ENCODE measurements around the gene TNFSF8.

Gene TNFSF8

DNA sequence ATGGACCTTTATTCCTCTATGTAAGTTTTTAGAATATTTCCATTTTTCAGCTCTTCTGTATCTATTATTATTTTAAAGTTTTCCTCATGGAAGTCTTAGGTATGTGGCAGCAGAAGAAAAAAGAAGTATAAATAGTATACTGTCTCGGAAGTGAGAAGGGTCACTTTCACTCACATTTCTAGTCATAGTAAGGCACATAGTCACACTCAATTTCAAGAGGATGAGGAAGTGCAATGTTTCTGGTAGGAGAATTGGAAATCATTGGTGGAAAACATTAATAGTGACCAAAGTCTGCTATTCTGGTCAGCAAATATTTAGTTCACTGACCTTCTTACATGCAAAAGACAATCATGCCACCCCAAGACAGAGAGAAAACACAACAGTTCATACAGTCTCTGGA lies 35.2 kb upstream of the TNFSF8 start:
- Mint-ChIP-seq H3K36me3 (ENCODE audit: low read depth) (peaks cover 6% of the 10 kb centered on the region), H3K27me3 (ENCODE audit: low read depth, poor library complexity) (peaks cover 7% of the 10 kb centered on the region), H3K4me3 (no peak overlapping the region), H3K4me1 (no peaks in the 10 kb centered on the region), H3K27ac (no peak overlapping the region), H3K9me3 (peaks cover 46% of the 10 kb centered on the region)
- TF ChIP-seq, protein P1, sequence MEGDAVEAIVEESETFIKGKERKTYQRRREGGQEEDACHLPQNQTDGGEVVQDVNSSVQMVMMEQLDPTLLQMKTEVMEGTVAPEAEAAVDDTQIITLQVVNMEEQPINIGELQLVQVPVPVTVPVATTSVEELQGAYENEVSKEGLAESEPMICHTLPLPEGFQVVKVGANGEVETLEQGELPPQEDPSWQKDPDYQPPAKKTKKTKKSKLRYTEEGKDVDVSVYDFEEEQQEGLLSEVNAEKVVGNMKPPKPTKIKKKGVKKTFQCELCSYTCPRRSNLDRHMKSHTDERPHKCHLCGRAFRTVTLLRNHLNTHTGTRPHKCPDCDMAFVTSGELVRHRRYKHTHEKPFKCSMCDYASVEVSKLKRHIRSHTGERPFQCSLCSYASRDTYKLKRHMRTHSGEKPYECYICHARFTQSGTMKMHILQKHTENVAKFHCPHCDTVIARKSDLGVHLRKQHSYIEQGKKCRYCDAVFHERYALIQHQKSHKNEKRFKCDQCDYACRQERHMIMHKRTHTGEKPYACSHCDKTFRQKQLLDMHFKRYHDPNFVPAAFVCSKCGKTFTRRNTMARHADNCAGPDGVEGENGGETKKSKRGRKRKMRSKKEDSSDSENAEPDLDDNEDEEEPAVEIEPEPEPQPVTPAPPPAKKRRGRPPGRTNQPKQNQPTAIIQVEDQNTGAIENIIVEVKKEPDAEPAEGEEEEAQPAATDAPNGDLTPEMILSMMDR (IDR thresholded peaks at IDR 0.05): no peak
- DNase-seq: no peak

DNA sequence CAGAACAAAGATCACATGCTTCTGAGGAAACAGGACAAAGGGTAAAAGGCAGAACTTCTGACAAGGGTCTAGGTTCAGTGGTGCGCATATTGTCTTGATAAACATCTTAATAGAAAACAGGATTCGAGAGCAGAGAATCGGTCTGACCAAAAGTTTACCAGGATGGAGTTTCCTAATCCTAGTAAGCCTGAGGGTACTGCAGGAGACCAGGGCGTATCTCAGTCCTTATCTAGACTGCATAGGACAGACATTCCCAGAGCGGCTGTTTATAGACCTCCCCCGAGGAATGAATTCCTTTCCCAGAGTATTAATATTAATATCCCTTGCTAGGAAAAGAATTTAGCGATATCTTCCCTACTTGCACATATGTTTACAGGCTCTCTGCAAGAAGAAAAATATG lies 32.4 kb upstream of the TNFSF8 start:
- Mint-ChIP-seq H3K27me3 (ENCODE audit: low read depth, poor library complexity) (peaks cover 4% of the 10 kb centered on the region), H3K4me1 (no peaks in the 10 kb centered on the region), H3K9me3 (peaks cover 63% of the 10 kb centered on the region), H3K36me3 (ENCODE audit: low read depth) (peaks cover 6% of the 10 kb centered on the region), H3K4me3 (no peak overlapping the region), H3K27ac (no peak overlapping the region)
- TF ChIP-seq, protein P1 (IDR thresholded peaks at IDR 0.05): no peak
- DNase-seq: no peak

DNA sequence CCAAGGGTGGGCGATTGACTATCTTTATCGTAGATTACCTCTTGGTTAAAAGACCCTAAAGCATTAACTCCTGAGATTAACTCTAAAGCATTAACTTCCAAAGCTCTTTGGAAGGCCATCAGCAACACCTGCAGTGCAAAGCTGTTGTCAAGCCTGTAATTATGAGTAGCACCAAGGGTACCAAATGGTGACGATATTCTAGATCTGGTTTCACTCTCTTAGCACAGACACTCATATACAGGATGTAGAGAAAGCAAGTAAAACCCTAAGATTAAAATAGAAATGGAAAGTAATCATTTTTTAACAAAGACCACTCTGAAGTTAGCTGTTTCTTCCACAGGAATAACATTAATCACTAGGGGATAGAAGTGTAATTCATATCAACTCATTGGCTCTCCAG lies 29.9 kb upstream of the TNFSF8 start:
- Mint-ChIP-seq H3K4me3 (no peak overlapping the region), H3K36me3 (ENCODE audit: low read depth) (peaks cover 6% of the 10 kb centered on the region), H3K27me3 (ENCODE audit: low read depth, poor library complexity) (peaks cover 4% of the 10 kb centered on the region), H3K9me3 (peaks cover 58% of the 10 kb centered on the region), H3K27ac (no peak overlapping the region), H3K4me1 (no peaks in the 10 kb centered on the region)
- no peak for DNase-seq
- TF ChIP-seq, protein P1 (IDR thresholded peaks at IDR 0.05): no peak

DNA sequence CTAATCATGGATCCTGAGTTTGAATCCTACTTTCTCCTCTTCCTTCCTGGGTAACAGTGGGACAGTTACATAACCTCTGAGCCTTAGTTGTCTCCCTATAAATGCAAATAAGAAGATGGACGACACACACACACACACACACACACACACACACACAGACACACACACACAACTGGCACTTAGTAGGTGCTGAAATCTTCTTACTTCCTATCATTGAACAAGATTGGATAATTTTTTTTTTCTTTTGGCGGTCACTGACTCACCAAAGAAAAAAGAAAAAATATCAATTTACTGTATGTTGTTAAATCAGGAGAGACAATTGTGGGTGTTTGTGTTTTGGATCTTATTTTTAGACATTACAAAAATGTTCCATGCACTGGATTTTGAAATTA lies 28.4 kb upstream of the TNFSF8 start:
- no peaks in the 10 kb centered on the region for H3K4me1 Mint-ChIP-seq
- peaks cover 6% of the 10 kb centered on the region for H3K36me3 Mint-ChIP-seq (ENCODE audit: low read depth)
- H3K4me3 Mint-ChIP-seq: no peak overlapping the region
- H3K27me3 Mint-ChIP-seq (ENCODE audit: low read depth, poor library complexity): peaks cover 4% of the 10 kb centered on the region
- no peak overlapping the region for H3K27ac Mint-ChIP-seq
- H3K9me3 Mint-ChIP-seq: peaks cover 47% of the 10 kb centered on the region
- TF ChIP-seq, protein P1 (IDR thresholded peaks at IDR 0.05): no peak
- no peak for DNase-seq

DNA sequence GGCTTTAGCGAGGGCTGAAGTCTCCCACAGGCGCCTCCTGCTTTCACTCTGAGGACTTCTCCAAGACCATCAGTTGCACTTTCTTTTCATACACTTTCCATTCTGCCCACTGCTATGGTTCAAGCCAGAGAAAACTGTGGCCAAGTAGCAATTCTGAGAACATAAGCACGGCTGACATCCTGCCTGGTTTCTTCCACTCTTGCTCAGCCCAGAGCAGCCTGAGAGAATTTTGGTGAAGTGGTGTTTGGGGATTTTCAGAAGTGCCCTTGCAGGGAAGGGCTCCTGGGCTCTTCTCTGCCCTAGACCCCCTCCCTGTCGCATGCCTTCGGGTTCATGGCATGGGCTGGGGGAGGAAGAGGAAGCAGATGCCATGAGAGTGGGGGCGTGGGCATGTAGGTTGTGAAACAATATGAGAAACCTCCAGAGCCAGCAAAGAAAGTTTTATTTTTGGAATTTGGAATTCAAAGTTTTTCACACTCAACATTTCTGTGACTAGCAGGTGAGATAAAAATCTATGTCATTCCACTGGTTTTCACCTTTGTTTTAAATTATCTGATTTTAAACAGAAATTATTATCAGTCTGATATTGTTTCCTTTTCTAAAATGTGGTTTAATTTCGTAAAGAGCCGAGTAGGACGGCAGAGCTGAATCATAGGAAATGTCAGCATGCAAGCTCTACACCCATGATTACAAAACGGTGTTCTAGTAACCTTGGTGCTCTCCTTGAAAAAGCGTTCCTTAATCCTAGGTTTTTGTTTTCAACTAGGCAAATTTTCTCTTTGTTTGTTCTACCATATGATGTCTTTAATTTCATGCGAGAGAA lies 27.8 kb upstream of the TNFSF8 start:
- DNase-seq: no peak
- Mint-ChIP-seq H3K4me1 (no peaks in the 10 kb centered on the region), H3K27me3 (ENCODE audit: low read depth, poor library complexity) (peaks cover 4% of the 10 kb centered on the region), H3K9me3 (peaks cover 44% of the 10 kb centered on the region), H3K36me3 (ENCODE audit: low read depth) (peaks cover 6% of the 10 kb centered on the region), H3K27ac (no peak overlapping the region), H3K4me3 (no peak overlapping the region)
- TF ChIP-seq, protein P1 (IDR thresholded peaks at IDR 0.05): no peak

DNA sequence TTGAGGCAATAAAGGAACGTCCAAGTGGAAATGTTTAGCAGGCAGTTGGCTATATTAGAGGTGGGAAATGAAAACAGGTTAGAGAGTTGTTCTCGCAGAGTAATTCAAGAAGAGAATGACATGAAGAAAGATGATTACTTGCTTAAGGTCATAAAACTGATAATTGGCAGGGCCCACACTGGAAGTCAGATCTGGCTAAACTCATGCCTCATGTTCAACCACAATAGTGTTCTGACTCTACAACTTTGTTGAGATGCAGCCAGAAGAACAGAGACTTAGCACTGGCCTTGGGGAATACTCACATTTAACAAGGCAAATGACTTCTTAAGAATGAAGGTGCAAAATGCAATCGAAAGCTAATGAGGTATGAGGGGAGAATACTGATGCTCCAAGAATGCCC lies 27.2 kb upstream of the TNFSF8 start:
- H3K36me3 Mint-ChIP-seq (ENCODE audit: low read depth): peaks cover 6% of the 10 kb centered on the region
- peaks cover 37% of the 10 kb centered on the region for H3K9me3 Mint-ChIP-seq
- TF ChIP-seq, protein P1 (IDR thresholded peaks at IDR 0.05): no peak
- no peak overlapping the region for H3K4me3 Mint-ChIP-seq
- DNase-seq: no peak
- no peaks in the 10 kb centered on the region for H3K4me1 Mint-ChIP-seq
- peaks cover 4% of the 10 kb centered on the region for H3K27me3 Mint-ChIP-seq (ENCODE audit: low read depth, poor library complexity)
- no peak overlapping the region for H3K27ac Mint-ChIP-seq

All from nephron progenitor cell (in vitro differentiated cells).